Bronchial epithelial cell (primary cell): ENCODE results near the gene CACNA1C. TPM values are rescaled to one million over a fixed set of nuclear protein-coding genes. Genes with fewer than 3 reads are reported as not detected.

ENCODE experiments used
- DNase-seq: peaks from one replicate; pipeline ENCODE4 v3.0.0-alpha.2; 2010; ENCODE audit warnings: low read depth
- FAIRE-seq: peaks from 2 replicates; lab custom pipeline; 2011; peaks lifted over from hg19 to GRCh38; lab: Jason Lieb, UNC
- H3K27me3 ChIP-seq: 2 replicates; pipeline ENCODE4 v1.5.1; 2011; ENCODE audit warnings: low read length; ENCODE audit not compliant: control insufficient read depth, insufficient read depth
- H3K36me3 ChIP-seq: 2 replicates; pipeline ENCODE4 v1.5.1; 2011; ENCODE audit warnings: low read length; ENCODE audit not compliant: control insufficient read depth, insufficient read depth
- H3K4me3 ChIP-seq: 2 replicates; pipeline ENCODE4 v1.5.1; 2011; ENCODE audit warnings: mild to moderate bottlenecking, low read depth, low read length, control low read depth
- CTCF ChIP-seq: IDR thresholded peaks from 2 replicates; pipeline ENCODE4 v1.5.1; 2011; ENCODE audit warnings: mild to moderate bottlenecking, moderate library complexity, low read length, control low read depth, inconsistent platforms; ENCODE audit not compliant: insufficient read depth, severe bottlenecking
- total RNA-seq: library from RNA; depleted of rRNA; stranded (reverse); fragments of >200 nt; gene quantifications from 2 replicates; pipeline ENCODE4 v1.2.1, GENCODE V29; 2014

The CACNA1C gene
- total RNA-seq, 1 donor from 2014 or later: not detected

- Histone ChIP-seq H3K27me3 (no peaks in the 10 kb centered on the region), H3K4me3 (no peak overlapping the region), H3K36me3 (no peaks in the 10 kb centered on the region)
- no peak for DNase-seq
- TF ChIP-seq CTCF: no peak
- FAIRE-seq: no peak
Measured at GRCh38 chr12:2513141-2514037, 460.6 kb downstream of the CACNA1C start.

GRCh38 chr12:2514038-2514340, 461.2 kb downstream of the CACNA1C start:
- H3K27me3 ChIP-seq: no peaks in the 10 kb centered on the region
- no peak for TF ChIP-seq CTCF
- no peak for DNase-seq
- FAIRE-seq: no peak
- no peaks in the 10 kb centered on the region for H3K36me3 ChIP-seq
- no peak overlapping the region for H3K4me3 ChIP-seq

GRCh38 chr12:2520722-2521246, 468.0 kb downstream of the CACNA1C start:
- H3K36me3 ChIP-seq: no peaks in the 10 kb centered on the region
- FAIRE-seq: no peak

GRCh38 chr12:2523317-2523716, 470.5 kb downstream of the CACNA1C start:
- no peak for TF ChIP-seq CTCF
- no peaks in the 10 kb centered on the region for H3K36me3 ChIP-seq
- DNase-seq (no peak), FAIRE-seq (no peak)
- no peaks in the 10 kb centered on the region for H3K27me3 ChIP-seq
- H3K4me3 ChIP-seq: no peak overlapping the region

More at GRCh38 chr12:2520722-2521246, 468.0 kb downstream of the CACNA1C start:
- no peak for TF ChIP-seq CTCF
- no peaks in the 10 kb centered on the region for H3K27me3 ChIP-seq
- DNase-seq: no peak
- H3K4me3 ChIP-seq: no peak overlapping the region

- no peak for TF ChIP-seq CTCF
- Histone ChIP-seq H3K27me3 (no peaks in the 10 kb centered on the region), H3K4me3 (no peak overlapping the region), H3K36me3 (no peaks in the 10 kb centered on the region)
- FAIRE-seq (peak; percentile 83), DNase-seq (no peak)
Measured at GRCh38 chr12:2523844-2524243, 471.1 kb downstream of the CACNA1C start.

GRCh38 chr12:2526371-2526770, 473.6 kb downstream of the CACNA1C start:
- H3K4me3 ChIP-seq: no peak overlapping the region
- no peaks in the 10 kb centered on the region for H3K36me3 ChIP-seq
- H3K27me3 ChIP-seq: no peaks in the 10 kb centered on the region
- no peak for TF ChIP-seq CTCF
- DNase-seq (no peak), FAIRE-seq (no peak)
